H1 (cell line): ENCODE results near the gene ALK. TPM values are rescaled to one million over a fixed set of nuclear protein-coding genes. Genes with fewer than 3 reads are reported as not detected.

Source experiments
- CTCF ChIA-PET: fragments of 300-600 bp; sonication (Branson Sonifier 250); formaldehyde crosslinking; loops from one replicate; lab custom pipeline; 2021; ENCODE audit not compliant: partially characterized antibody; lab: Charles Lee
- POLR2A ChIA-PET: fragments of 300-600 bp; sonication (Branson Sonifier 250); formaldehyde crosslinking; loops from one replicate; lab custom pipeline; 2021; ENCODE audit warnings: inconsistent platforms; ENCODE audit not compliant: partially characterized antibody; lab: Charles Lee
- DNase-seq, 2 experiments: peaks; one replicate each; pipeline versions ENCODE4 v3.0.0 to v3.0.0-alpha.2; 2010 to 2022; ENCODE audit warnings: low spot score in 2 of 2, low read depth in 1 of 2, mixed read lengths in 1 of 2
- FAIRE-seq: peaks from 2 replicates; lab custom pipeline; 2011; peaks lifted over from hg19 to GRCh38; lab: Jason Lieb, UNC
- H2AFZ ChIP-seq: 2 replicates; pipeline ENCODE4 v1.8.1; 2012; ENCODE audit warnings: low read length, inconsistent platforms
- H2AK5ac ChIP-seq: 2 replicates; pipeline ENCODE4 v1.6.1; 2013; ENCODE audit warnings: low read depth, low read length
- H2BK120ac ChIP-seq: replicated peaks from 2 replicates; pipeline ENCODE3; 2013; ENCODE audit warnings: low read depth, low read length, inconsistent platforms
- H2BK12ac ChIP-seq: 2 replicates; pipeline ENCODE4 v1.6.1; 2013; ENCODE audit warnings: low read depth, low read length
- H2BK15ac ChIP-seq: 2 replicates; pipeline ENCODE4 v1.6.1; 2013; ENCODE audit warnings: low read length
- H2BK20ac ChIP-seq: 2 replicates; pipeline ENCODE4 v1.6.1; 2013; ENCODE audit warnings: low read length
- H2BK5ac ChIP-seq: 2 replicates; pipeline ENCODE4 v1.6.1; 2013; ENCODE audit warnings: low read depth, low read length
- H3K14ac ChIP-seq: 2 replicates; pipeline ENCODE4 v1.6.1; 2013; ENCODE audit warnings: inconsistent platforms; ENCODE audit not compliant: insufficient read length
- H3K18ac ChIP-seq: 2 replicates; pipeline ENCODE4 v1.6.1; 2013; ENCODE audit warnings: low read length; ENCODE audit errors: extremely low read depth
- H3K23ac ChIP-seq: 2 replicates; pipeline ENCODE4 v1.6.1; 2013; ENCODE audit warnings: inconsistent platforms; ENCODE audit not compliant: insufficient read length
- H3K23me2 ChIP-seq: 2 replicates; pipeline ENCODE4 v1.6.1; 2013; ENCODE audit warnings: low read depth, low read length
- H3K27ac ChIP-seq: 2 replicates; pipeline ENCODE4 v1.6.1; 2011; ENCODE audit warnings: low read depth, low read length, inconsistent platforms
- H3K27me3 ChIP-seq, 4 experiments: replicated peaks in 1 of 4; 1 replicate in 1 of 4; 2 replicates in 3 of 4; pipeline versions ENCODE4 v1.6.1 to v1.8.1; 2011 to 2013; ENCODE audit warnings: low read length in 3 of 4, mild to moderate bottlenecking in 3 of 4, inconsistent platforms in 2 of 4, mixed read lengths in 2 of 4, moderate library complexity in 1 of 4; ENCODE audit not compliant: control insufficient read depth in 3 of 4, insufficient read depth in 3 of 4; ENCODE audit errors: extremely low read depth in 1 of 4
- H3K36me3 ChIP-seq, 4 experiments: 2 replicates each; pipeline versions ENCODE4 v1.6.1 to v1.8.1; 2011 to 2013; ENCODE audit warnings: mild to moderate bottlenecking in 4 of 4, low read length in 3 of 4, moderate library complexity in 2 of 4, control low read depth in 1 of 4, inconsistent platforms in 1 of 4; ENCODE audit not compliant: insufficient read depth in 4 of 4, control insufficient read depth in 2 of 4
- H3K4ac ChIP-seq: replicated peaks from 2 replicates; pipeline ENCODE3; 2013; ENCODE audit warnings: low read length, low read depth, mixed read lengths, inconsistent platforms; ENCODE audit not compliant: insufficient read length
- H3K4me1 ChIP-seq, 4 experiments: replicated peaks in 1 of 4; 1 replicate in 1 of 4; 2 replicates in 3 of 4; pipeline versions ENCODE4 v1.6.1 to v1.8.1; 2011 to 2013; ENCODE audit warnings: low read length in 3 of 4, inconsistent platforms in 2 of 4, mixed read lengths in 1 of 4; ENCODE audit not compliant: insufficient read depth in 4 of 4, control insufficient read depth in 3 of 4
- H3K4me2 ChIP-seq, 2 experiments: 2 replicates each; pipeline versions ENCODE4 v1.6.1 to v1.8.1; 2011 to 2013; ENCODE audit warnings: low read depth in 2 of 2, low read length in 2 of 2, control low read depth in 1 of 2, inconsistent platforms in 1 of 2, mild to moderate bottlenecking in 1 of 2; ENCODE audit not compliant: insufficient read depth in 1 of 2
- H3K4me3 ChIP-seq, 4 experiments: fragments of 200-600, 300-600 bp in 1 of 4; sonication (generic), shearing (Covaris generic), sonication (Bioruptor Twin) in 1 of 4; 2 replicates each; pipeline versions ENCODE4 v1.5.1 to v1.8.1; 2011 to 2016; ENCODE audit warnings: low read length in 4 of 4, low read depth in 3 of 4, control low read depth in 2 of 4, inconsistent platforms in 2 of 4, mild to moderate bottlenecking in 2 of 4, mixed read lengths in 1 of 4, moderate library complexity in 1 of 4; ENCODE audit not compliant: insufficient read depth in 2 of 4; ENCODE audit errors: extremely low read depth in 1 of 4
- H3K56ac ChIP-seq: replicated peaks from 2 replicates; pipeline ENCODE3; 2013; ENCODE audit warnings: low read depth, mild to moderate bottlenecking, mixed read lengths, low read length, inconsistent platforms; ENCODE audit not compliant: insufficient read length
- H3K79me1 ChIP-seq: 2 replicates; pipeline ENCODE4 v1.6.1; 2013; ENCODE audit warnings: low read depth, low read length, control low read depth
- H3K79me2 ChIP-seq, 2 experiments: 2 replicates each; pipeline versions ENCODE4 v1.6.1 to v1.8.1; 2012 to 2013; ENCODE audit warnings: low read length in 2 of 2, mild to moderate bottlenecking in 2 of 2, inconsistent platforms in 1 of 2; ENCODE audit not compliant: insufficient read depth in 2 of 2, control insufficient read depth in 1 of 2
- H3K9ac ChIP-seq, 4 experiments: replicated peaks in 1 of 4; 1 replicate in 1 of 4; 2 replicates in 3 of 4; pipeline versions ENCODE4 v1.6.1 to v1.8.1; 2011 to 2013; ENCODE audit warnings: low read depth in 3 of 4, low read length in 3 of 4, control low read depth in 2 of 4, mild to moderate bottlenecking in 2 of 4, moderate library complexity in 2 of 4, inconsistent platforms in 1 of 4; ENCODE audit errors: extremely low read depth in 1 of 4
- H3K9me3 ChIP-seq, 2 experiments: 2 replicates each; pipeline versions ENCODE4 v1.6.1 to v1.8.1; 2012 to 2013; ENCODE audit warnings: mild to moderate bottlenecking in 2 of 2, moderate library complexity in 2 of 2, control low read depth in 1 of 2, inconsistent platforms in 1 of 2, low read depth in 1 of 2, low read length in 1 of 2, mixed read lengths in 1 of 2; ENCODE audit not compliant: insufficient read depth in 2 of 2
- H4K20me1 ChIP-seq, 2 experiments: replicated peaks in 1 of 2; 2 replicates each; pipeline versions ENCODE3 to v1.8.1; 2011 to 2013; ENCODE audit warnings: inconsistent platforms in 2 of 2, low read length in 2 of 2, mild to moderate bottlenecking in 1 of 2; ENCODE audit not compliant: insufficient read depth in 2 of 2, control insufficient read depth in 1 of 2
- H4K5ac ChIP-seq: 2 replicates; pipeline ENCODE4 v1.6.1; 2013; ENCODE audit warnings: low read length, low read depth, mixed read lengths, inconsistent platforms; ENCODE audit not compliant: insufficient read length
- H4K8ac ChIP-seq: 2 replicates; pipeline ENCODE4 v1.8.0; 2013; ENCODE audit warnings: mild to moderate bottlenecking, moderate library complexity, low read length, inconsistent platforms; ENCODE audit not compliant: insufficient read depth; ENCODE audit errors: extremely low read depth
- H4K91ac ChIP-seq: replicated peaks from 2 replicates; pipeline ENCODE3; 2013; ENCODE audit warnings: low read length, mixed read lengths, inconsistent platforms; ENCODE audit not compliant: insufficient read length
- CHD1 ChIP-seq: IDR thresholded peaks from 2 replicates; pipeline ENCODE4 v1.6.1; 2012; ENCODE audit warnings: low read depth, low read length, improper control_type of control experiment
- JUND ChIP-seq: IDR thresholded peaks from 2 replicates; pipeline ENCODE4 v1.6.1; 2011; ENCODE audit warnings: mild to moderate bottlenecking, improper control_type of control experiment, low read length
- polyA plus RNA-seq, 7 experiments: library from polyadenylated mRNA; depleted of rRNA in 3 of 7; stranded (reverse) in 5 of 7; unstranded in 2 of 7; fragments of >200 nt in 5 of 7; fragments of 200-250 nt in 2 of 7; gene quantifications; 1 replicate in 5 of 7; 2 replicates in 1 of 7; 4 replicates in 1 of 7; pipeline versions ENCODE4 v1.2.1 to v1.2.3, GENCODE V29; 2011 to 2013; ENCODE audit warnings: missing spikeins in 2 of 7, mixed read lengths in 2 of 7
- total RNA-seq: library from RNA; stranded (reverse); fragmentation: NEBNext Ultra II Directional; extraction: Animal tissue kit (Norgen Biotek cat#: 25700); gene quantifications from 2 replicates; pipeline ENCODE4 v1.2.1, GENCODE V29; 2021

ALK gene
- total and polyA plus RNA-seq, 2 of the 8 experiments (the other 6 are each of a cell fraction or from before 2014, with no cell fraction given), result 0.02 to 0.09 TPM

GRCh38 chr2:29562319-29562718 is 359.1 kb downstream of the ALK start:
- no peak for DNase-seq
- no peak for TF ChIP-seq JUND
- TF ChIP-seq CHD1, result no peak
- TF ChIP-seq, all 59 proteins: peak for 0
- no peak overlapping the region for H3K4ac ChIP-seq
- FAIRE-seq, result no peak
- H3K4me1 ChIP-seq, result no peaks in the 10 kb centered on the region
- H3K27me3 ChIP-seq, result no peaks in the 10 kb centered on the region
- H3K4me2 ChIP-seq, result no peak overlapping the region
- H3K36me3 ChIP-seq, result no peaks in the 10 kb centered on the region
- no peak overlapping the region for H3K23ac ChIP-seq
- H3K9ac ChIP-seq, result no peak overlapping the region
- H4K20me1 ChIP-seq, result no peaks in the 10 kb centered on the region
- no peak overlapping the region for H4K8ac ChIP-seq
- no peaks in the 10 kb centered on the region for H3K79me1 ChIP-seq
- POLR2A ChIA-PET, result no interaction called here
- H2AFZ ChIP-seq, result no peak overlapping the region
- no peak overlapping the region for H3K56ac ChIP-seq
- H4K5ac ChIP-seq, result no peak overlapping the region
- no peaks in the 10 kb centered on the region for H3K23me2 ChIP-seq
- CTCF ChIA-PET, result no interaction called here
- no peaks in the 10 kb centered on the region for H3K79me2 ChIP-seq
- H2BK5ac ChIP-seq, result no peak overlapping the region
- H2BK120ac ChIP-seq, result no peak overlapping the region
- no peak overlapping the region for H3K27ac ChIP-seq
- H2BK15ac ChIP-seq, result no peak overlapping the region
- H3K14ac ChIP-seq, result no peak overlapping the region
- no peaks in the 10 kb centered on the region for H3K9me3 ChIP-seq
- H2BK12ac ChIP-seq, result no peak overlapping the region
- no peak overlapping the region for H3K18ac ChIP-seq
- H3K4me3 ChIP-seq, result no peak overlapping the region
- H2AK5ac ChIP-seq, result no peak overlapping the region
- no peak overlapping the region for H2BK20ac ChIP-seq
- no peak overlapping the region for H4K91ac ChIP-seq
